Activated CD4-positive, alpha-beta T cell treated with anti-CD3 and anti-CD28 coated beads, Interleukin-2, Interleukin-4, amounts not matched to agents 100 ng/mL and 50 ng/mL, durations not matched to agents 16 hours and 8 hours (primary cell): ENCODE measurements around the gene DNAJC17.
A peak's percentile ranks its signal among the peaks of the same experiment; 100 is the strongest.

Source experiments
- DNase-seq: peaks from one replicate; pipeline ENCODE4 v3.0.0-alpha.2; 2020; ENCODE audit warnings: low spot score

The DNAJC17 gene, protein sequence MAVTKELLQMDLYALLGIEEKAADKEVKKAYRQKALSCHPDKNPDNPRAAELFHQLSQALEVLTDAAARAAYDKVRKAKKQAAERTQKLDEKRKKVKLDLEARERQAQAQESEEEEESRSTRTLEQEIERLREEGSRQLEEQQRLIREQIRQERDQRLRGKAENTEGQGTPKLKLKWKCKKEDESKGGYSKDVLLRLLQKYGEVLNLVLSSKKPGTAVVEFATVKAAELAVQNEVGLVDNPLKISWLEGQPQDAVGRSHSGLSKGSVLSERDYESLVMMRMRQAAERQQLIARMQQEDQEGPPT

GRCh38 chr15:40807028-40807887 is at the start of gene DNAJC17, which contains the start of gene ZFYVE19:
Gene DNAJC17 (minus strand): TSS chr15:40807473. CDS start chr15:40807446, 27 bp downstream.
Gene ZFYVE19 (plus strand): TSS chr15:40807089. CDS start chr15:40807590, 501 bp downstream.
- DNase-seq, result peak; percentile 98

DNA sequence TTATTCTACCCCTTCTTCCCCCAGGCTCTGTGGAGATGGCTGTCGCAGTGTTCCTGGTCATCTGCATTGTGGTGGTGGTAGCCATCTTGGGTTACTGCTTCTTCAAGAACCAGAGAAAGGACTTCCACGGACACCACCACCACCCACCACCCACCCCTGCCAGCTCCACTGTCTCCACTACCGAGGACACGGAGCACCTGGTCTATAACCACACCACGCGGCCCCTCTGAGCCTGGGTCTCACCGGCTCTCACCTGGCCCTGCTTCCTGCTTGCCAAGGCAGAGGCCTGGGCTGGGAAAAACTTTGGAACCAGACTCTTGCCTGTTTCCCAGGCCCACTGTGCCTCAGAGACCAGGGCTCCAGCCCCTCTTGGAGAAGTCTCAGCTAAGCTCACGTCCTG is 49.5 kb upstream of the DNAJC17 start:
- DNase-seq, result no peak

GRCh38 chr15:40855706-40856234 is 48.5 kb upstream of the DNAJC17 start:
- DNase-seq, result no peak

DNA sequence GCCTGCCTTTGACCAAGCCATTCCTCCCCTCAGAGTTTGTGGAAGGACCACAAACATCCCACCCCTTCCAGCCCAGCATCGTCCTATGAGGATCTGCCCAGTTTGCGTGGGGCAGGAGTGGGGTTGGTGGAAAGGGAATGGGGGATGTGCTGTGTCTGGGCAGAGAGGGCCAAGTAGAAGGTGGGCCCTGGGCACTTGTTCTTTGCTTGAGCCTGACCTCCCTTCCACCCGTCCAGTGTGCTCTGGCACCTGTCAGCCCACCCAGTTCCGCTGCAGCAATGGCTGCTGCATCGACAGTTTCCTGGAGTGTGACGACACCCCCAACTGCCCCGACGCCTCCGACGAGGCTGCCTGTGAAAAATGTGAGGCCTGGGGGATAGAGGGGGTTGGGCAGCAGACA is 46.9 kb upstream of the DNAJC17 start:
- DNase-seq, result no peak

DNA sequence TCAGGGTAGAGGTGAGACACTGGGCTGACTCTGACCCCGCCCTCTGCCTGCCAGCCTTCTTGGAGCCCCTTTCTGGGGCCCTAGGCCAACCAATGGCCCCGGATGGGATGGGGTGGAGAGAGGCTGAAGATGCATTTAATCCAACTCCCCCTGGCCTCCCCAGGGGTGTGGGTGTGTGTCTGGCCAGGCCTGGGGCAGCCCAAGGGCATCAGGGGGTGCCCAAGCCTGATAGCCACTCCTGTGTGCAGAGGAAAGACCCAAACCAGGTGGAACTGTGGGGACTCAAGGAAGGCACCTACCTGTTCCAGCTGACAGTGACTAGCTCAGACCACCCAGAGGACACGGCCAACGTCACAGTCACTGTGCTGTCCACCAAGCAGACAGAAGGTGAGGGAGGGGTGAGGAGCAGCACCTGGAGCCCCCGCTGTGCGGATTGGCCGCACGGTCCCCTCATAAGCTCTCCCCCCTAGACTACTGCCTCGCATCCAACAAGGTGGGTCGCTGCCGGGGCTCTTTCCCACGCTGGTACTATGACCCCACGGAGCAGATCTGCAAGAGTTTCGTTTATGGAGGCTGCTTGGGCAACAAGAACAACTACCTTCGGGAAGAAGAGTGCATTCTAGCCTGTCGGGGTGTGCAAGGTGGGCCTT is 46.1 kb upstream of the DNAJC17 start:
- DNase-seq, result no peak

GRCh38 chr15:40852529-40852928 is 45.3 kb upstream of the DNAJC17 start:
- no peak for DNase-seq

DNA sequence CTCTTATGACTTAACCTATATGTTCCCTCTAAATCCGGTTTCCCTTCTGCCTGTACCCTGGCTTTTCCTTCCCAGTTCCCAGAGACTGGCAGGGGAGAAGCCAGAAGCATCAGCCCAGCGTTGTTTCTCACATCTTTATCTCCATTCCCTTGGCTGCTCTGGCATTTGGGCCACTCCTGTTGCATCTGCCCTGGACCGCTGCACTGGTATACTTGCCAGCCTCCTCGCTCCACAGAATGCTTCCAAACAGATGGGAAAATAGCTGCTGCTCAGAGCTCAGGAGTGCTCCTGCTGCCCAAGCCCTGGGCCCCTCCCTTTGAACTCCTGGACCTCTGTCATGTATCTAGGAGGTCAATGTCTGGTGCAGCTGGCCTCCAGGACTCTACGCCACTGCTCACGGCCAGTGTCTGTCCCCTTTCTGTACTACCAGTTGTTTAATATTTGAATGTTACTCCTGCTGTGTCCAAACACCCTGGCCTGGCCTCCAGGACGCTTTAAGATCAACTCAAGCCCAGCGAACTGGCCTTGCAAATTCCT is 43.4 kb upstream of the DNAJC17 start:
- no peak for DNase-seq

DNA sequence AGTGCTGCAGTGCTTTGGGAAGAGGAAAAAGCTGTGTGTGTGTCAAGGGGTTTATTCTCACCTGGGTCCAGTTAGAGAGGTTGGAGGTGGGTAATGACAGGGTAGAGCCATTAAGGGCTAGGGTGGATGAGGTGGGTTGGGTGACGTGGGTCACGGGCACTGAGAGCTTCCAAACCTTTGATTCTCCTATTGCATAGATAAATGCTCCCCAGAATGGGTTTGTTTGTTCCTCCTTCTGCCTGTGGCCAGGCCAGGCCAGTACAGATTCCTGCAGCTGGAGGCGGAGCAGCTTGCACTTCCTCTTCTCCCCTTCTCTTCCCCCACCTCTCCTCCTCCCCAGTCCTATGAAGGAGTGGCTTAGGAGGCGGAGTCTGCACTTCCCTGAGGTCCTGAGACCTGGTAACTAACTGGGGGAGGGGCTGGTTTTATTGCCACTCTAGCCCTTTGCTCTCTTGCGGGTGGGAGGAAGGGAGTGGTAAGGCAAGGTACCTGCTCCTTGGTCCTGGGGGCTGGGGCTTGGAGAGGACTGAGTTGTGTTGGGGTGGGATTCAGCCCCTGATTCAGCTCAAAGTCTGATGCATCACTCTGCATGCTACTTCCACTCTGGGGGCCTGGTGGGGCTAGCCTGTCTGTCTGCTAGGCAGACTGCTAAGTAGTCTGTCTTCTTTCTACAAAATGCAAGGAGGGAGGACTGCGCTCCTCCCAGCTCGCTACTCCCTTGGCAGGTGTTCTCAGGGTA is 40.1 kb upstream of the DNAJC17 start:
- DNase-seq, result no peak

GRCh38 chr15:40846841-40847222 is 39.6 kb upstream of the DNAJC17 start:
- no peak for DNase-seq

DNA sequence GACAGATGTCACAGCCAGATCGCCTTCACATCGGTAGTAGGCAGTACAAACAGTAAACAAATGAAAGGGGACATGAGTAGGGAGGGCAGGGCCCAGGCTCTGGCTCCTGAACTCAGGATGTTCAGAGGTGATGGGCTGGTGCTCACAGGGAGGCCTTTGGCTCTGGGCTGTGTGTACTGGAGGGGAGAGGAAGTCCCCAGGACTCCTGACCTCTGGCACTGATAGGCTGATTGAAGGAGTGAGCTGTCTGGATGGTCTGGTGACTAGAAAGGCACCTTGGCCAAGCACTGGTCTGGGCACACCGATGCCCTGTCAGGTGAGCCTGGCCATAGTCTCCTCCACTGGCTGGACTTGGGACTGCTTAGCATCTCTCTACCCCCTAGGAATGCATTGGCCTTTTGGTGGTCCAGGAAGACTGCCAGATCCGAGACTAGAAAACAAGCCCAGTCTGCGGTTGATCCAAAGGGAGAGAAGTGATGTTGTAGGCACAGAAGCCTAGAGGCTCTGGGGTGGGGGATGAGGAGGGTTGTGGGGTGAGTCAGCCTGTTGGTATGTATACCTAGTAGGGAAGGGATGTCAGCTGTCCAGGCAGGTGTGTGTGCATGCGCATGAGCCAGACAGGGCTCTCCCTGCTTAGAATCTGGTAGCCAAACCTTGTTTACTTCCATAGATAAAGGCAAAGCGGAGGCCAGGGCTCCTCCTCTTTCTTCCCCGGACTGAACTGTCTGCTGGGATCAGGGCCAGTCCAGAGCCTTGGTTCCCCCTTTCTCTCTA is 38.4 kb upstream of the DNAJC17 start:
- no peak for DNase-seq

GRCh38 chr15:40845036-40845435 is 37.8 kb upstream of the DNAJC17 start:
- no peak for DNase-seq

GRCh38 chr15:40844696-40845030 is 37.4 kb upstream of the DNAJC17 start:
- DNase-seq, result peak; percentile 24

GRCh38 chr15:40843885-40844695 is 36.8 kb upstream of the DNAJC17 start, which contains the start of gene SPINT1:
Gene SPINT1 (plus strand): TSS chr15:40844048. CDS start chr15:40844555, 507 bp downstream.
- peak; percentile 35 for DNase-seq

DNA sequence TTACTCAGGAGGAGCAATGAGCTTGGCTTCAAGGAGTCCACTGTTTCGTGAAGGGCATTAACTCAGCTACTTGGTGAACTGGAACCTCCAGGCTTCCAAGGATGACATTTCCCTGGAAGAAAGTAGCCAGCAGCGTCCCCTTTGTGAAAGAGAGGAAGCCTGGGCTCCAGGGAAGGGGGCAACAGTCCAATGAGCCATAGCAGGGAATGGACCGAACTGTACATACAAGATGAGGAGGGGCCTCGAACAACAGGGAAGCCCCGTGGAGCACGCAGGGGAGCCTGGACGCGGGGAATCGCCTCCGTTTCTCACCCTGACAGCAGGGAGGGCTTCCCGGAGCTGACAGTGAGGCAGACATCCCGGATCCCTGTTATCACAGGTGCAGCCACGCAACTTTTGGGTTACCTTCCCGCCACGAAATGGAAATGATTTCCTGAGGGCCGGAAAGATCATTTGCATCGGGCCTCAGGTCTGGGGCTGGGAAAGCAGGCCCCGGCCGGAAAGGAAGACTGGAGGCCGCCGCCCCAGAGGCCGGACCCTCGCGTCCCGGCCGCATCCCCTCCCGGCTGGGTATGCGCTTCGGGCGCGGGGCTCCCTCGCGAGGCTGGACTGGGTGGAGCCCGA is 36.1 kb upstream of the DNAJC17 start:
- DNase-seq, result no peak

DNA sequence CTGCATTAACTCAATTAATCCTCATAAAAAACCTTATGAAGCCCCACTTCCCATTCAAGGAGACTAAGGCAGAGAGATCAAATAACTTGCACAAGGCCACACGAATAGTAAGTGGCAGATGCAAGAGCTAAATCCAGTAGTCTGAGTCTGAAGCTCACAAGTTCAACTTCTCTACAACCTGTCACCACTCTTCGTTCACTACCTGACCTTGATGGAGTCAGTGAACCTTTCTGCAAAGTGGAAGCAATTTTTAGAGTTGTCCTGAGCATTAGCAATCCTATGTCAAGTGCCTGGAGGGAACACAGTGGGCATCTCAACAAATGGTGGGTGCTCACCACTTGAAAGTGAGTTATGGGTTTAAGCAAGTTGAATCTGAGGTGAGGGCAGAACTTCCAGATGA is 34.5 kb upstream of the DNAJC17 start:
- no peak for DNase-seq

GRCh38 chr15:40838756-40839155 is 31.5 kb upstream of the DNAJC17 start:
- DNase-seq, result no peak

GRCh38 chr15:40836020-40836419 is 28.7 kb upstream of the DNAJC17 start:
- DNase-seq, result no peak

DNA sequence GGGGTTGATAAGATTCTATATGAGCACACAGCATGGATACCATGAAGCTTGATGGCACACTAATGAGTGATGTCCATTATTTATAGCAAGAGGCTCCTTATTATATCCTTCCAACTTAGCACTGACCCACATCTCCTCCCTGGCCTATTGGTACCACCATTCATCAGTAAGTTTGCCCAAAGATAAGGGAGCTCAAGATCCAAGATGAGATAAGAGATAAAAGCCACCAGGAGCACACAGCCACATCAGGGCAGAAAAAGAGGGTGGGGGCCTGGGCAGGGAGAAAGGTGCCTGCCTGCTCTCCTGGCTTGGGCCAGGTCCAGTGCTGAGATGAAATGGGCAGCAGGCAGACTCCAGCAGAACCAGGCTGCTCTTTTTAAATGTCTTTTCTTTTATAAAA is 25.6 kb upstream of the DNAJC17 start:
- DNase-seq, result no peak

DNA sequence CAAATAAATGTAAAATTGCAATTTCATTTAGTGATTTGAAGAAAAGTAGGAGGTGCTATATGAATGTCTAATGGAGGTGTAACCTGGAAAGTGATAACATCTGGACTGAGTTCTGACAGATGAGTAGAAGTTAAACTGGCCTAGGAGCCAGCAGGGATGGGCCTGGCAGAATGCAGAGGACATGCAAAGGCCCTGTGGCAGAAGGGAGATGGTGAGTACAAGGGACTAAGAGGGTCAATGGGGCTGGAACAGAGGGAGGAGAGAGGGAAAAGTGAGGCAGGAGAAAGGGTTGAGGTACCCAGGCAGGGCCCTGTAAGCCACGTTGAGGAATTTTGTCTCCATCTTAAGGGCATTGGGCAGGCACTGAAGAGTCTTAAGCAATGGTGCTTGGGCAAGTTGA is 24.6 kb upstream of the DNAJC17 start:
- DNase-seq, result no peak
